SH-SY5Y (cell line): ENCODE measurements around the gene ZP4.

ENCODE experiments used
- GATA2 ChIP-seq: IDR thresholded peaks from 2 replicates; pipeline ENCODE4 v1.6.1; 2011; ENCODE audit warnings: mild to moderate bottlenecking, low read depth, low read length
- GATA3 ChIP-seq: IDR thresholded peaks from 2 replicates; pipeline ENCODE4 v1.6.1; 2011; ENCODE audit warnings: low read depth, mild to moderate bottlenecking, low read length, moderate library complexity

- TF ChIP-seq GATA2 (no peak), GATA3 (no peak)
These were observed 31.7 kb downstream of the ZP4 start for GRCh38 chr1:237858992-237859391.
